ACC112 (cell line): ENCODE data around the gene GNAL.

Source experiments
- H2AFZ ChIP-seq: fragments of 200-600 bp; sonication (generic); one replicate; pipeline ENCODE4 v1.6.0; 2017; ENCODE audit warnings: antibody characterized with exemption, low read length; ENCODE audit not compliant: unreplicated experiment
- H3K27ac ChIP-seq: fragments of 200-600 bp; sonication (generic); 2 replicates; pipeline ENCODE4 v1.5.1; 2014; ENCODE audit warnings: low read depth, mild to moderate bottlenecking, antibody characterized with exemption, low read length, moderate library complexity
- H3K27me3 ChIP-seq: fragments of 200-600 bp; sonication (generic); 2 replicates; pipeline ENCODE4 v1.6.1; 2014; ENCODE audit warnings: mild to moderate bottlenecking, antibody characterized with exemption, low read length, moderate library complexity, mixed read lengths; ENCODE audit not compliant: insufficient read depth
- H3K36me3 ChIP-seq: fragments of 200-600 bp; sonication (generic); 2 replicates; pipeline ENCODE4 v1.6.1; 2016; ENCODE audit warnings: mild to moderate bottlenecking, antibody characterized with exemption, low read length, moderate library complexity, mixed read lengths; ENCODE audit not compliant: insufficient read depth
- H3K4me1 ChIP-seq: fragments of 200-600 bp; sonication (generic); one replicate; pipeline ENCODE4 v1.6.1; 2016; ENCODE audit warnings: low read length, mixed read lengths; ENCODE audit not compliant: insufficient read depth, unreplicated experiment, control insufficient read depth
- H3K4me3 ChIP-seq: fragments of 200-600 bp; sonication (generic); 2 replicates; pipeline ENCODE4 v1.5.1; 2014; ENCODE audit warnings: mild to moderate bottlenecking, low read depth, low read length
- H3K79me2 ChIP-seq: fragments of 200-600 bp; sonication (generic); one replicate; pipeline ENCODE4 v1.6.0; 2016; ENCODE audit warnings: low read length; ENCODE audit not compliant: control insufficient read depth, unreplicated experiment, insufficient read depth

Gene GNAL

GRCh38 chr18:11668441-11669169 is 20.5 kb upstream of the GNAL start:
- H3K36me3 ChIP-seq = no peaks in the 10 kb centered on the region
- H3K27me3 ChIP-seq = peaks cover 91% of the 10 kb centered on the region
- H3K79me2 ChIP-seq = no peaks in the 10 kb centered on the region
- H2AFZ ChIP-seq = no peak overlapping the region
- no peak overlapping the region for H3K27ac ChIP-seq
- no peaks in the 10 kb centered on the region for H3K4me1 ChIP-seq
- no peak overlapping the region for H3K4me3 ChIP-seq

- no peaks in the 10 kb centered on the region for H3K36me3 ChIP-seq
- H3K4me3 ChIP-seq = no peak overlapping the region
- peaks cover 91% of the 10 kb centered on the region for H3K27me3 ChIP-seq
- no peak overlapping the region for H2AFZ ChIP-seq
- no peaks in the 10 kb centered on the region for H3K79me2 ChIP-seq
- no peak overlapping the region for H3K27ac ChIP-seq
- H3K4me1 ChIP-seq = no peaks in the 10 kb centered on the region
Measured at GRCh38 chr18:11669271-11669947, 19.7 kb upstream of the GNAL start.

- H3K27me3 ChIP-seq = peaks cover 91% of the 10 kb centered on the region
Measured at GRCh38 chr18:11669948-11670275, 19.2 kb upstream of the GNAL start.

DNA sequence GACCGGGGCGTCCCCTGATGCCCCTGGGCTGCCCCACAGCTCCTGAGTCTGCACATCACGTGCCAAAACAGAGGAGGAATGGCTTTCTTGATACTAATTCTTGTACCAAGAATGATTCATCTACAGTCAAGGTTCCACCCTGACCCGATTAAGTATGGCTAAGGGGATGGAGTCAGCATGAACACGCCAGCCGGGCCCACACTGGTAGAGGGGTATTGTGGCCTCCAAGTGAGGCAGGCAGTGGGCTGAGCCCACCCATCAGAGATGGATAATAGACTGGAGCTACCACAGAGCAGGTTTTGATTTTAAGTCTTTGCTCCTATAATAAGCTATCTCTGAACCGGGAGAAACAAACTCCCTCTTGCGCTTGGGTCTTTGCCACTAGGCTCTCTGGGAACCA is 17.9 kb upstream of the GNAL start:
- Histone ChIP-seq H3K36me3 (no peaks in the 10 kb centered on the region), H2AFZ (no peak overlapping the region), H3K79me2 (no peaks in the 10 kb centered on the region), H3K4me3 (no peak overlapping the region), H3K4me1 (no peaks in the 10 kb centered on the region), H3K27me3 (peaks cover 90% of the 10 kb centered on the region), H3K27ac (no peak overlapping the region)

More at GRCh38 chr18:11669948-11670275, 19.2 kb upstream of the GNAL start:
- H3K4me3 ChIP-seq = no peak overlapping the region
- H3K79me2 ChIP-seq = no peaks in the 10 kb centered on the region
- no peaks in the 10 kb centered on the region for H3K36me3 ChIP-seq
- no peak overlapping the region for H2AFZ ChIP-seq
- no peak overlapping the region for H3K27ac ChIP-seq
- H3K4me1 ChIP-seq = no peaks in the 10 kb centered on the region

DNA sequence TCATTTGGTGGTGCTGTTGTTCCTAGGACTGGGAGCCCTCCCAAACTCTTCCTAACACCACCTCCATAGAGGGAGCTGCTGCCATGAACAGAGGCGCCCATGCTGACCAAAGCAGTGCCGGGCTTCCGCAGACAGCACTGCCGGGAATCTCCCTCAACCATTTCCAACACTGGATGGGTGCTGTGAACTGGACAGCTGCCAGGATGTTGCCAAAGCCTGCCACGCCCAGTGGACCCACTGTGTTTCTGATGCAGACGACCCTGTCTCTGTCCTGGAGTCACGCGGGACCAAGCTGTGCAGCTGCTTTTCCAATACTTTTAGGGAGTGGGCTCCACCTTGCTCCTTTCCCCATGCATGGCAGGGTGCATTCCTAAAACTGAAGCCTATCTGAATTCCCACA is 16.9 kb upstream of the GNAL start:
- no peaks in the 10 kb centered on the region for H3K4me1 ChIP-seq
- H3K36me3 ChIP-seq = no peaks in the 10 kb centered on the region
- H2AFZ ChIP-seq = no peak overlapping the region
- no peak overlapping the region for H3K27ac ChIP-seq
- peaks cover 90% of the 10 kb centered on the region for H3K27me3 ChIP-seq
- H3K4me3 ChIP-seq = no peak overlapping the region
- no peaks in the 10 kb centered on the region for H3K79me2 ChIP-seq

DNA sequence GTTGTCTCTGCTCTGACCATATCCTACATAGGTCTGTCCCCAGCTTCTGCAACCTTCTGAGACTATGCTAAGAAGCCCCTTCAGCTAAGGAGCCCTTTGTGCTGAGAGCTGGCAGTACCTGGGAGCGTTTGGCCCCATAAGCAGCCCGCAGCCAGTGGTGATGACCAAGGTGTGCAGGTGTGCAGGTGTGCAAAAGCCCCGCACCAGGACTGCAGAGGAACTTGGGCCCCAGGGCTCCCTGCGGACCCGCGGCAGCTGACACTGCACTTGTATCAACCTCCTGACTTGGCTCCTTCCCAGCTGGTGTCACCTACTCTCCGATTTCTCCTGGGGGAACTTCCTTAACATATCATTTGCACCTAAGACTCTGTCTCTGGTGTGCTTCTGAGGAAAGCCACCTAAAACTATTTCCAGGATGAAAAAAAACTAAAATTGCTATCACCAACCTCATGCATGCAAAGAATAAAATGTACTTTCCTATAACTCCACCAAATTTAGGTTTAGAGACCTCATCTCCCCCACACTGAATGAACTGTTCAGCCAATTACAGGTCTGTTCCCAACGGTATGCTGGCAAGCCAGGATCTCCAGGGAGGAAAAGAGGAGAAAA is 16.1 kb upstream of the GNAL start:
- Histone ChIP-seq H3K79me2 (no peaks in the 10 kb centered on the region), H3K4me3 (no peak overlapping the region), H3K36me3 (no peaks in the 10 kb centered on the region), H3K4me1 (no peaks in the 10 kb centered on the region), H2AFZ (no peak overlapping the region), H3K27ac (no peak overlapping the region), H3K27me3 (peaks cover 90% of the 10 kb centered on the region)

GRCh38 chr18:11673560-11673959 is 15.5 kb upstream of the GNAL start:
- Histone ChIP-seq H2AFZ (no peak overlapping the region), H3K27me3 (peaks cover 91% of the 10 kb centered on the region)

GRCh38 chr18:11674119-11674518 is 14.9 kb upstream of the GNAL start:
- H3K27me3 ChIP-seq = peaks cover 91% of the 10 kb centered on the region

More at GRCh38 chr18:11673560-11673959, 15.5 kb upstream of the GNAL start:
- Histone ChIP-seq H3K27ac (no peak overlapping the region), H3K79me2 (no peaks in the 10 kb centered on the region), H3K4me1 (no peaks in the 10 kb centered on the region), H3K4me3 (no peak overlapping the region), H3K36me3 (no peaks in the 10 kb centered on the region)

GRCh38 chr18:11676386-11676785 is 12.7 kb upstream of the GNAL start:
- H3K27ac ChIP-seq = no peak overlapping the region
- no peaks in the 10 kb centered on the region for H3K4me1 ChIP-seq
- H3K36me3 ChIP-seq = no peaks in the 10 kb centered on the region
- H3K79me2 ChIP-seq = no peaks in the 10 kb centered on the region
- H3K27me3 ChIP-seq = peaks cover 90% of the 10 kb centered on the region
- no peak overlapping the region for H3K4me3 ChIP-seq
- no peak overlapping the region for H2AFZ ChIP-seq

More at GRCh38 chr18:11674119-11674518, 14.9 kb upstream of the GNAL start:
- Histone ChIP-seq H3K79me2 (no peaks in the 10 kb centered on the region), H3K36me3 (no peaks in the 10 kb centered on the region), H2AFZ (no peak overlapping the region), H3K27ac (no peak overlapping the region), H3K4me3 (no peak overlapping the region), H3K4me1 (no peaks in the 10 kb centered on the region)

- Histone ChIP-seq H3K27me3 (peaks cover 89% of the 10 kb centered on the region), H3K36me3 (no peaks in the 10 kb centered on the region), H3K4me1 (no peaks in the 10 kb centered on the region), H3K27ac (no peak overlapping the region), H3K4me3 (no peak overlapping the region), H3K79me2 (no peaks in the 10 kb centered on the region), H2AFZ (no peak overlapping the region)
Measured at GRCh38 chr18:11676867-11677266, 12.2 kb upstream of the GNAL start.

- H3K27ac ChIP-seq = no peak overlapping the region
- peaks cover 93% of the 10 kb centered on the region for H3K27me3 ChIP-seq
- H3K36me3 ChIP-seq = no peaks in the 10 kb centered on the region
- H2AFZ ChIP-seq = no peak overlapping the region
- no peak overlapping the region for H3K4me3 ChIP-seq
- H3K79me2 ChIP-seq = no peaks in the 10 kb centered on the region
- no peaks in the 10 kb centered on the region for H3K4me1 ChIP-seq
Measured at GRCh38 chr18:11678211-11678610, 10.9 kb upstream of the GNAL start.
